H1 (cell line): ENCODE measurements around the gene CHST11. TPM values are rescaled to one million over a fixed set of nuclear protein-coding genes. Genes with fewer than 3 reads are reported as not detected.

Experiments used
- HDAC6 ChIP-seq: IDR thresholded peaks from one replicate; pipeline ENCODE4 v1.7.1; 2012; ENCODE audit warnings: low read depth, mild to moderate bottlenecking, inconsistent platforms, low read length, moderate library complexity
- polyA plus RNA-seq, 7 experiments: library from polyadenylated mRNA; depleted of rRNA in 3 of 7; stranded (reverse) in 5 of 7; unstranded in 2 of 7; fragments of >200 nt in 5 of 7; fragments of 200-250 nt in 2 of 7; gene quantifications; 1 replicate in 5 of 7; 2 replicates in 1 of 7; 4 replicates in 1 of 7; pipeline versions ENCODE4 v1.2.1 to v1.2.3, GENCODE V29; 2011 to 2013; ENCODE audit warnings: missing spikeins in 2 of 7, mixed read lengths in 2 of 7
- total RNA-seq: library from RNA; stranded (reverse); fragmentation: NEBNext Ultra II Directional; extraction: Animal tissue kit (Norgen Biotek cat#: 25700); gene quantifications from 2 replicates; pipeline ENCODE4 v1.2.1, GENCODE V29; 2021

Gene CHST11
- total and polyA plus RNA-seq, 2 of the 8 experiments (the other 6 are each of a cell fraction or from before 2014, with no cell fraction given) = 14.4 to 20.8 TPM

DNA sequence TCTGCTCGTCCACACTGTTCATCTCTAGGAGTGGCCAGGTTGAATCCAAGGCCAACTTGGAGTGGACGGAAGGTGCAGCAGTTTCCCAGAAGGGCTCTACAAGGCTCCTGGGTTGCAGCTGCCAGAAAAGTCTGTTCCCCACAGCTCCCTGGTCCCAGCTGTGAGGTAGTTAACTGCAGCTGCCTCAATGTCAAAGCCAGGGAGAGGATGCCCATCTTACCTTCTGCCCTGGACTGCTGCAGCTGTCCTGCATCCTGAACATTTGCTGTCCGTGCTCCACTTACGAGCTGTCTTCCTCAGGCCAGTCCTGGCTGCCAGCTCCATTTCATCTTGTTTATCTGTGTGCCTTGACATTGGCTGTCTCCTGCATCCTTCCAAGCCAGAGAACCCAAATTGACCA lies 274.0 kb downstream of the CHST11 start (continued):
- TF ChIP-seq HDAC6 = no peak
- TF ChIP-seq, all 59 proteins: peak for 0
